ENCODE measurements around the gene BPIFA1. TPM values are rescaled to one million over a fixed set of nuclear protein-coding genes. Genes with fewer than 3 reads are reported as not detected.

BPIFA1 gene
- total RNA-seq, 1 donor from 2014 or later, result not detected

DNA sequence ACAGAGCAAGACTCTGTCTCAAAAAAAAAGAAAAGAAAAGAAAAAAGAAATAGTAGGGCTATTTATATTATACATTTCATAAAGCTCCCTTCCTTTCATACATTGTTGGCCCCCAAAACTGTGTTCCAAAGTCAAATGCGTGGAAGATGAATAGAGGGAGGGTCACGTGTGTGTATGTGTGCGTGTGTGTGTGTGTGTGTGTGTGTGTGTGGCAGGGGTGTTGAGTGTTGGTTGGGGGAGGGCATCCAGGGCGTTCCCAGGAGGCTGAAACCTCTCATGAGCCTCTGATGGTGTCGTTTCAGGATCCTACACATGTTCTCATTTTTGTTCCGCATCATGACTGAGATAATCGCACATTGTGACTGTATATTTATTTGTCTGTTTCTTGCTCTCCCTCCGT lies 39.4 kb downstream of the BPIFA1 start:
- no peak for DNase-seq
- intact Hi-C loops (cut with DNase I), result no loop called here
- no peak for ATAC-seq (ENCODE audit: poor library complexity)

DNA sequence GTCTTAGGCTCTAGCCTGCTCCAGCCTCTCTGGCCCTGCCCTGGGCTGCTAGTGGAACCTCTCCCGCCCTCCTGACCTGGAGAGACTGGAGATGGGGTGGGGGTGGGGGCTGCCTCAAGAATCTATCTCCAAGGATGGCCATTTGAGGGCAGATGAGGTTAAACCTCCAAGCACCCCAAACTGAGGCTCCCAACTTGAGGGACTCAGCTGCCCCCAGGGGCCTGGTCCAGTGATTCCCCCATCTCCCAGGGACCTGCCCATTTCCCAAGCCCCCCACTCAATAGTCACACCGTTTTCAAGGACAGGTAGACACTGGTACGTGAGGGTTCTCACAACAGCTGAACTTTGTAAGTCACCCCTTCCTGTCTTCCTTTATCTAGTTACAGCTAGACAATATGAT lies 40.1 kb downstream of the BPIFA1 start:
- ATAC-seq (ENCODE audit: poor library complexity), result no peak
- intact Hi-C loops (cut with DNase I), result no loop called here
- DNase-seq, result no peak

DNA sequence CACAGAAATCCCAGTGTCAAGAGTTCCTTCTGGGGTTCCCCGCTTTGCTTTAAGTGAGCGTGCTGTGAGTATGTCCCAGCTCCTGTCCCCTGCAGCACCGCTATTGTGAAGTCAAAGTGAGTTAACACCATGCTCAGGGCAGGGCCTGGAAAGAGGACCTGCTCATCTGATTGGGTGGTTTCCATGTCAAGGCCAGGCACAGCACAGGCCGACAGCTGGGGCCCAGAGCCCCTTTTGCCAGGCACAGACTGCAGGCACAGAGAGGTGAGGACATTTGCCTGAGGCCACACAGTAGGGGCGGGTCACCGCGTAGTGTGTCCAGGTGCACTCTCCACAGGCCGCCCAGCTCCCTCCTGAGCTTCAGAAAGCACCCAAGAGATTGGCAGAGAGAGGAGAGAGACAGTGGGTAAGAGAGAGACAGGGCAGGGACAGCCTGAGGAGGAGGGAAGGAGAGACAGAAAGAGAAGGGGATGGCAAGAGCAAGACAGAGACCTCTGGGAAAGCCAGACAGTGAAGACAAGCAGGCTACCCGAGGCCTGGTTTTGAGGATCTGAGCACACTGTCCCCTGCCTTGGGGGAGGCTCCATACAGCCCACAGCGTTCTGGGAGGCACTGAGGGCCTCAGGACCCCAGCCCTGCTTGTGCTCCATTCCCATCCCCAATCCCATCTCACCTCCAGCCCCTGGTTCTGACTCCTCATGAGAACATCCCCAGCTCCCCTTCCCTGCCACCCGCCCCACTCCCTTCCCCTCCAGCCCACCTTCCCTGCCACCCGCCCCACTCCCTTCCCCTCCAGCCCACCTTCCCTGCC lies 40.7 kb downstream of the BPIFA1 start:
- DNase-seq (no peak), ATAC-seq (ENCODE audit: poor library complexity) (no peak)
- intact Hi-C loops (cut with DNase I), result no loop called here

DNA sequence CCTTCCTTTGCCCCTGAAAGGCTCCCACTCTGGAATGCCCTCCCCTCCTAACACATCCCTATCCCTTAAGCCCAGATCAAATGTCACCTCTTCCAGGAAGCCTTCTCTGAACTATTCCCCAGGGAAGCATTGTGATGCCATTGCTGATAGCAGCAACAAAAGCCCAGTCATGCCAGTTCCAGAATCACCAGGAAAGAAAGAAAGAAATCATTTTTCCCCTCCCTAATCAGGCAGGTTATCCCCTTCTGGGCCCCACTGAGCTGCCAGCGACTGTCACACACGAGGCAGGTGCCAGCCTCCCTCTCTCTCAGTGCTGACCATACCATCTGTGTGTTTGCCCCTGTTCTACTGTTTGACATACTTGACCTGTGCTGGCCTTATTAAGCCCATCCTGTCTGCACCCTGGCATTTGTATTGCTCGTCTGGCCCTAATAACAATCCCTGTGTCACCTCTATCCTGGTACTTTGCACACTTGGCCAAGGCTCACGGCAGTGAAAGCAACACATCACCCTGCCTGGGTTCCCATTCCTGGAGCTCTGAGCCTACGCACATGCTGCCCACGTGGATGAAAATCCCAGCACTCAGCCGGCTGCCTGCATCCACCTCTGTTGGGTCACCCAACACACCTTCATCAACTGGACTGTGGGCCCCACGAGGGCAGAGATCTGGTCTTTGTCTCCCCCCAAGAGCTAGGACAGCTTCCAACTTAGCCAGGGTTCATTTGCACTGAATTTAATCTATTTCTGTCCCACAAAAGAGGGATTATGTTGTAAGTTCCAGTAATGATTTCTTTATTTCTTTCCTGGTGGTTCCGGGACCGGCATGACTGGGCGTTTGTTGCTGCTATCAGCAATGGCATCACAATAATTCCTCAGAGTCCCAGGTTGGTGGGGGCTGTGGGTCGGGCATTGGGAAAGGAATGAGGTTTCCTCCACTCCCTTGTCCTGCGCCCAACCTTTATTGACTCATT lies 42.0 kb downstream of the BPIFA1 start:
- ATAC-seq (ENCODE audit: poor library complexity) (no peak), DNase-seq (no peak)
- intact Hi-C loops (cut with DNase I), result no loop called here

DNA sequence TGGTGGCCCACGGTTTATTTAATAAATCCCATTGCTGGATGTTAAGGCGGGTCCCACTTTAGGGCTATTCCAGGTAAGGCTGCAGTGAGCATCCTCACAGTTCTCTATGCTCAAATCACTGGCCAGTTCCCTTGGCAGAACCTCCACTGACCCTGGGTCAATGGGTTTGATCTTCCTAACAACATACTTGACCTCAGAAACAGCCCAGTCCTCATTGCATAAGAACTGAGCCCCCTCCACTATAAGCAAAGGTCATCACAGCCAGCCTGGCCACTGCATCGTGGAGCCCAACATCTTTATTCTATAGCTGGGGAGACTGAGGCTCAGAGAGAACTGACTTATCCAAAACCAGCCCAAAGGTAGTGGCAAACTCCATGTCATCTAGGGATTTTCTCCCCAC lies 42.9 kb downstream of the BPIFA1 start:
- intact Hi-C loops (cut with DNase I), result no loop called here
- ATAC-seq (ENCODE audit: poor library complexity) (no peak), DNase-seq (no peak)

DNA sequence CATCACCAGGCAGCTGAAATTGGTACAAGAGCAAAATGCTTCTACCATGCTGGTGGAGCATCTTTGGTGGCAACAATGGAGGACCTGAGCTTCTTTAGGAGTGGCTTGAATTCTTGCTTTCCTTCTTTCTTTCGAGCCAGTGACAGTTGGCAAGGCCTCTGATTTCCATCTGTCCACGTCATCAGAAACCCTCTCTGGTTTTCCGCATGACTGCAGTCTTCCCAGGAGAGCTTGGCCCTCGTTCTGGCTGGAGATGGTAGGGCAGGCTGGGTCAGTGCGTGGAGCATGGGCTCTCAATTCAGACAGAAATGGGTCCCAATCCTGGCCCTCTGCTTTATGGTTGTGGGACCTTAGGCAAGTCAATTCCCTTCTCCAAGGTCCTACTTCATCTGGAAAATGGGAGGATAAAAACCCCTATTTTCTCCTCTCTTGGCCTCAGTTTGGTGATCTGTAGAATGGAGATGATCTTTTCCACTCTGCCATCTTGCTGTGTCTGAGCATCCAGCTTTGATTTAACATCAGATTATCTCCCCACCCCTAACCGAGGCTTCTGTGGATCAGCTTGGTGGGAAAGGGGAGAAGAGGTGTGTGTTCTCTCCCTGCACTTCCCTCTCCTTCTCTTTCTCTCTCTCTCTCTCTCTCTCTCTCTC lies 43.6 kb downstream of the BPIFA1 start:
- no peak for ATAC-seq (ENCODE audit: poor library complexity)
- no peak for DNase-seq
- intact Hi-C loops (cut with DNase I), result no loop called here

DNA sequence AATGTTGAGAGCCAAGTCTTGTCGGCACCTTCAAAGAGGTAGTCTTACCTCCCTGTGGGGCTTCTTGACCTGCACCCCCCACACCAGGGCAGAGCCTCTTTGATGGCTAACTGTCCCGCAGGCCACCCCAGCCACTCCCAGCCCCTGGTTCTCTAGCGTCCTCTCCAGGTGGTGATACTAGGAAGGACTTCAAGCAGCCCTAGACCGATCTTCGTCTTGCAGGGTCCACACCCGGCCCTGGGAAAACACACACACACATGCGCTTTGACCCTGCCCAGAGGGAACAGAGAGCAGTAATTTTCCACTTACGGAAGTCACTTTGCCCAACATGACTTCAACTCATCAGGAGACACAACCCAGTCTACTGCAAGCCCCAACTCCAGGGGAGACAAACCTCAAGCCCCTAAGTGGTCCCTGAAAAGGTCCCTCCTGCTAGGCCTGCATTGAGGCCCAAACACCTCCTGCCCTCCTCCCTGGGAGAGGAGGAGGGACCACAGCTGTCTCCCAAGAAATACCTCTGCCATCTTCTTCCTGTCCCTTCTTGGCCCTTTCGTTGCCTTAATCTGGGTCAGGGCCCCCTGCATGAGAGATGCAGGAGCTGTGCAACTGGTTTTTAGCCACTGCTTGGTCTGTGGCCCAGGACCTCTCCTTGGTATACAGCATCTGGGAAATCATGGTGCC lies 44.3 kb downstream of the BPIFA1 start:
- intact Hi-C loops (cut with DNase I), result no loop called here
- DNase-seq (no peak), ATAC-seq (ENCODE audit: poor library complexity) (no peak)

DNA sequence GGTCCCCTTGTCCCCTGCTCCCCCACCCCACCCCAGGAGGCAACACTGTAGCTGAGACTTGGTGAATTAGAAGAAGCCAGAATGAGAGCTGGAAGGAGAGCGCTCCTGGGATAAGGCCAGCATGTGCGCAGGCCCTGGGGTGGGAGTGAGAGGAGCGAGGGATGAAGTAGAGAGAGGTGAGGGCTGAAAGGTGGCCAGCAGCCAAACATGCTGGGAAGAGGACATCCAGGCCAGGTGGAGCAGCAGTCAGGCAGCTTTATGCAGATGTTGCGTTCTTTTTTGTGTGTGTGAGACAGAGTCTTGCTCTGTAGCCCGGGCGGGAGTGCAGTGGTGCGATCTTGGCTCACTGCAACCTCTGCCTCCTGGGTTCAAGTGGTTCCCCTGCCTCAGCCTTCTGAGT lies 45.0 kb downstream of the BPIFA1 start:
- DNase-seq, result no peak
- no peak for ATAC-seq (ENCODE audit: poor library complexity)
- intact Hi-C loops (cut with DNase I), result no loop called here

DNA sequence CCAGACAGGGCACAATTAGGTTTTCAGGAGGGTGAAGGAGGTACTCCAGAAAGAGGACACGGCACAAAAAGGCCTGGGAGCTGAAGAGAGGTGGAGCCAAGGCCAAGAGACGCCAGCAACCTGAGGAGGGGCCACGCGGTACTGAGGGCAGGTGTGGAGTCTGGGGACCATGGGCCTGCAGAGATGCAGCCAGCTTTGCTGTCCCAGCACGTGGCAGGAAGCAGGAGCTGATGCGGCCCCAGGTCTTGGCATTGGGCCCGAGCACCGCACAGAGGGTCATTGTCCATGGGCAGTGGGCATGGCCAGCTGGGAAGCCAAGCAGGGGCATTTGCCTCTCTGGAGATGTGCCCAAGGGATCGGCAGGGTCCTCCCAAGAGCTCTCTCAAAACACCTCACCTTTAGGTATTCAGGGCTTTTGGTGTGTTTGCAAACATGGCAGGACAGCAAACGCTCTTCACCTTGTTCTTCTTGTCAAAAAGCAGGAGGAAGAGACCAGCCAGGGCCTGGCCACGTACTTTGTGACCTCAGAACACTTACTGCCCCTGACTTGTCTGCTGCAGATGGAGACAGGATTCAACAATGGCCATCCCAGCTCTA lies 45.9 kb downstream of the BPIFA1 start:
- DNase-seq (no peak), ATAC-seq (ENCODE audit: poor library complexity) (no peak)
- intact Hi-C loops (cut with DNase I), result no loop called here

DNA sequence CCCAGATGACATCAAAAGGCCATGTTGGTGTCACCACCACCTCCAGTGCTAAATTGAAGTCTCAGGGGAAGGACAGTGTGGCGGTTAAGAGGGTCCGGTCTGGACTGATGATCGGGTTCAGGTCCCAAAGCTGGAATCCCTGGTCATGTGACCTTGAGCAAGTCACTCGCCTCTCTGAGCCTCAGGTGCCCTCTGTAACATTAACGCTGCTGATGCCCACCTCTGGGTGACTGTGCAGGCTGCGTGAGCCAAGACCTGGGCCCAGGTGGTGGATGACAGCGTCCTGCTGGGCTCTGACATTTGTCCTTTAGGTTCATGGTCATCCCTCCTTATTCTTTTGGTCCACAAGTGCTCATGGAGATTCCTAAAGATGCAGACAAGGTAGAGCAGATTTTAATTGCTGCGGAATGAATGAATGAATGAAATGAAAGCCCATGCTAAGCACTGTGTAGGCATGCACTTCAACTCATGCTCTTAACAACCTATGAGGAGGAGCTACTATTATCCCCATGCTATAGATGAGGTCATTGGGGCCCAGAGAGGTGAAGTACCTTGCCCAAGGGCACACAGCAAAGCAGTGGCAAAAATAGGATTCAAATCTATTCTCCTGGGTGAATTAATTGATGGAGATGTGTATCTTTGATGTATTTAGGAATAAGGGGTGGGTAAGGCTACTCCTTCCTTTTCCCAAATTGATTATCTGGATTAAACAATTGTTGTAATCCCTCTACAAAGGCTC lies 46.6 kb downstream of the BPIFA1 start:
- intact Hi-C loops (cut with DNase I), result no loop called here
- ATAC-seq (ENCODE audit: poor library complexity) (no peak), DNase-seq (no peak)

DNA sequence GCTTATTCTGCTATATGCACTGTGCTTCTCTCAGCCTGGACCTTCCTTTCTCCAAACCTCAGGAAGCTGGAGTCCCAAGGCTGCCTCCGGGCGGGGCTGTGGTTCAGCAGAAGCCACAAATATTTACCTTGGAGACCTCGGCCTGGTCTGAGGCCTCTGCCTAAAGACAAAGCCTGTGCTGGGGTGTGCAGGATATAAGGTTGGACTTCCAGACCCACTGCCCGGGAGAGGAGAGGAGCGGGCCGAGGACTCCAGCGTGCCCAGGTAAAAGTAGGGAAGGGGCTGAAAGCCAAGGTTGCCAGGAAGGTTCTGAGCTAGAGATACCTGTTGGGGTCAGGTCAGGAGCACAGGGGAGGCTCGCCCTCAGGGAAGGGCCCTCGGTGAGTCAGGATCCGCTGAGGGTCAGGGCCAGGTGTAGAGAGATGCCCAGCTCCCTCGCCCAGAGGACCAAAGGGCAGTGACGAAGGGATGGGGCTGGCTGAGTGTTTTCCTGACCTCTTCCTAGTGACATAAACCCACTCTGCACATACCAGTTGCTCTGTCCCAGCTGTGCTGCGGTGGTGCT lies 47.3 kb downstream of the BPIFA1 start, which contains the start of gene BPIFB1:
TSS of gene BPIFB1 (plus strand) at position 224 of the 565 bp plus-strand sequence. CDS start 2,860 bp downstream, outside the sequence.
- intact Hi-C loops (cut with DNase I), result no loop called here
- no peak for ATAC-seq (ENCODE audit: poor library complexity)

DNA sequence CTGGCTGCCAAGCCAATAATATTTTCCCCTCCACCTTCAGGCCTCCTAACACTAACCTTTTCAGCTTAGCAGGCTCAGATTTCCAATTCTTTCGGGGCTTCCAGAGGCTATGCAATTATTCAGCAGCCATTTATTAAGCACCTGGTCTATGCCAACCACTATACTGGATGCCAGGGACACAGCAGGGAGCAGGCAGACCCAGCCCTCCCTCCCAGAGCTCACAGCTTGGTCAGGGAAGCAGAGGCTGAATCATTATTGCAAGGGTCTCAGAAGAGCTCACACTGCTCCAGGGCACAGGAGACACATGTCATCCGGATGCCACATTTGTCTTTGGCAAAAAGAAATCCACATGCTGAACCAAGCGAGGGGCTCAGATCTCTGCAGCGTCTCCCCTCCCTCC lies 48.5 kb downstream of the BPIFA1 start:
- ATAC-seq (ENCODE audit: poor library complexity), result no peak
- intact Hi-C loops (cut with DNase I), result no loop called here
- no peak for DNase-seq

More for the DNA sequence above, 47.3 kb downstream of the BPIFA1 start, which contains the start of gene BPIFB1:
- no peak for DNase-seq

DNA sequence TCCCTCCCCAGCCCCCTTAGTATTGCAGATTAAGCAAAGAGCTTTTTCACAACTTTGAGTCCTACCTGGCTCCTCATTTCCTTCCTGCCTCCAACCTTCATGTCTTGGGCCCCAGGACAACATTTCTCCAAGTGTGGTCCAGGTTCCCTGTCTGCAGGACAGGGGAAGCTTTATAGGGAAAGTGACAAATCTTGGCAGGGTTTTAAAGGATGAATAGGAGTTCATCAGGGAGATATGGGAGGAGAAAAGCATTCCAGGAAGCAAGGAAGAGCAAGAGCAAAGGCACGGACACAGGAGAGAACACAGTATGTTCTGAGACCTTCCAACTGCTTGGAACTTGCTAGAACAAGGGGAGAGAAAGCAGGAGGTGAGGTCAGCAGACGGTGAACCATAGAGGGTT lies 49.1 kb downstream of the BPIFA1 start:
- no peak for DNase-seq
- intact Hi-C loops (cut with DNase I), result no loop called here

DNA sequence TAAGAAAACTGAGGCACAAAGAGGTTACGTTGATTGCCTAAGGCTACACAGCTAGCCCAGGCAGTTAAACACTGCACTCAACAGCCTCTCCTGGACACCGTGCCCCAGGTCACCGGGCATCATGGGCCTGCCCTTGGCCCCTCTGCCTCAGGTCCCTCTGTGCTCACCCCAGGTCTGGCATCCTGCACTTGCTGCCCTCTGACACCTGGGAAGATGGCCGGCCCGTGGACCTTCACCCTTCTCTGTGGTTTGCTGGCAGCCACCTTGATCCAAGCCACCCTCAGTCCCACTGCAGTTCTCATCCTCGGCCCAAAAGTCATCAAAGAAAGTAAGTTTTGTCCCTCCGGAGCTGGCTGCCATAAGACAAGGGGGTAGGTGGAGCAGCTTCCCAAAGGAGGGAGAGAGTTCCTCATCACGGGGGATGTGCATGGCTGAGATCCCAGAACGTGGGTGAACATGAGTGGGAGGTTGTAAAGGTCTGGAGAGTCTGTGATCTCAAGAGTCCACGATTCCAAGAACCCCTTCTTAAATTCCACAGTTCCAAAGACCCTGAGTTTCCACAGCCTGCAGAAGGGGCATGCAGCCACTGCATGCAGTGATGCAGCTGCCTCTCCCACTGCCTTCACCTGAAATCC lies 50.2 kb downstream of the BPIFA1 start:
- intact Hi-C loops (cut with DNase I), result no loop called here
- DNase-seq, result no peak
- ATAC-seq (ENCODE audit: poor library complexity), result no peak

More for the DNA sequence above, 49.1 kb downstream of the BPIFA1 start:
- ATAC-seq (ENCODE audit: poor library complexity), result no peak

DNA sequence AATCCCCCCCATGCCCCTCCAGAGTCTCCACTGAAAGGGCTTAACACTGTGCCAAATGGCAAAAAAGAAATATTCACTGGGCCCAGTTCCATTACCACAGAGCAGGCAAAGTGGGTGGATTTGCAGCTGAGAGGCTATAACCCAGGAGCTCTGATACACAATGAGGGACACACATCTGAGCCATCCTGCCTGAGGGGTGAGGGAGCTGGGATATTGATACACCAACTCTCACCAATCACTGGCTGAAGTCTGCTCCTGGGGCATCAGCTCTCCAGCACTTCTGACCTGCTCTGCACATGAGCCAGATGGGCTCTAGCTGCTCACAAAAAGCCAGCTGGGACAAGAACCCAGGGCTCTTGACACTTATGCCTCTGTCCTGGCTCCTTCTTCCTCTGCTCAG lies 52.1 kb downstream of the BPIFA1 start:
- no peak for ATAC-seq (ENCODE audit: poor library complexity)
- no peak for DNase-seq
- intact Hi-C loops (cut with DNase I), result no loop called here

DNA sequence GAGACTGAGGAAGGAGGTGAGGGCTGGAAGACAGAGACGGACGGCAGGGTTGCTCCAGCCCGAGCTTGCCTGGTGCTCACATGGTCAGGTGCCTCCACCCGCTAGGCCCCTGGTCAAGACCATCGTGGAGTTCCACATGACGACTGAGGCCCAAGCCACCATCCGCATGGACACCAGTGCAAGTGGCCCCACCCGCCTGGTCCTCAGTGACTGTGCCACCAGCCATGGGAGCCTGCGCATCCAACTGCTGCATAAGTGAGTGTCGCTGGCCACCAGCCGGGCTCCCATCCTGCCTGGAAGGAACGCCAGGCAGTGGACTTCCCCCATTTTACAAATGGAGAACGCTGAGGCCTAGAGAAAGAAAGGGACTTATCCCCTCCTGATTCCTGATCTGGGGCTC lies 55.1 kb downstream of the BPIFA1 start:
- DNase-seq (no peak), ATAC-seq (ENCODE audit: poor library complexity) (no peak)

DNA sequence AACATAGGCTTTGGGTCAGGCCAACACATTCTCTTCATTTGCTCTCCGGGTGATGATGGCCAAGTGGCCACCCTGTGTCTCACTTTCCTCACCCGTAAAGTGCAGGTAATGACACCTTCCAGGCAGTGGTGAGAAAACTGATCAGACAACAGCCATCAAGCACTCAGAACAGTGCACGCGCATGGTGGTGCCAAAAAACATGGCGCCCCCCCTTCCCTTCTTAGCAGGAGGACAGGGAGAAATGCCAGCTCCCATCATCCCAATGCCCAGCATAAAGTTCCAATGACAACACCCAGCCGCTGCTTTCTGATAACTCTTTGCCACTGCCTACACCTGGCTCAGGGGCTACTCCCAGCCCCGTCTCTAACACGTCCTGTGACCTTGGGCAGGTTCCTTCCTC lies 55.6 kb downstream of the BPIFA1 start:
- DNase-seq (no peak), ATAC-seq (ENCODE audit: poor library complexity) (no peak)
- intact Hi-C loops (cut with DNase I), result loop anchor here (10.0 kb wide), 1 partner anchor 497 kb away; no protein-coding TSS in a partner anchor

More for the DNA sequence above, 55.1 kb downstream of the BPIFA1 start:
- intact Hi-C loops (cut with DNase I), result loop anchor here (10.0 kb wide), 1 partner anchor 496 kb away; no protein-coding TSS in a partner anchor
